Smooth muscle cell of the pulmonary artery (primary cell): Measurements from ENCODE around the gene SLC17A2. TPM values are rescaled to one million over a fixed set of nuclear protein-coding genes. Genes with fewer than 3 reads are reported as not detected.

Source experiments
- total RNA-seq: library from RNA; depleted of rRNA; stranded (reverse); fragments of >200 nt; gene quantifications from 2 replicates; pipeline ENCODE4 v1.2.3, GENCODE V29; 2014

The SLC17A2 gene
- 0.07 TPM in 1 of 2 replicates, not detected in the other for total RNA-seq

GRCh38 chr6:25930532-25931410 lies at the start of gene SLC17A2:
SLC17A2 (minus strand) TSS chr6:25930691; CDS start chr6:25925796, 4,895 bp downstream.

GRCh38 chr6:25962149-25963127 lies 31.9 kb upstream of the SLC17A2 start, which contains the start of gene TRIM38:
TRIM38 (plus strand) TSS chr6:25962802; CDS start chr6:25966523, 3,721 bp downstream.

GRCh38 chr6:25874118-25874517 lies 56.4 kb downstream of the SLC17A2 start, which contains the start of gene SLC17A3:
SLC17A3 (minus strand) TSS chr6:25874243; CDS start chr6:25868387, 5,856 bp downstream.

Other genes with a start within 250 kb of the SLC17A2 start
- gene SLC17A4, start 175.9 kb downstream of the SLC17A2 start, total RNA-seq: not detected in 2 replicates
- not detected in 2 replicates for gene SLC17A1, start 98.6 kb downstream of the SLC17A2 start, total RNA-seq
- not detected in 2 replicates for gene SLC17A3, start 56.4 kb downstream of the SLC17A2 start, total RNA-seq
- gene TRIM38, start 32.1 kb upstream of the SLC17A2 start, total RNA-seq: 7.5 and 10.2 TPM in 2 replicates
- gene HFE, start 156.7 kb upstream of the SLC17A2 start, total RNA-seq: 20.3 and 29.6 TPM in 2 replicates